Gastroesophageal sphincter (tissue), 4 donors: ENCODE data around the gene CASP3. TPM values are rescaled to one million over a fixed set of nuclear protein-coding genes. Genes with fewer than 3 reads are reported as not detected.

Source experiments
- ATAC-seq: fragments of 150-250 bp; one replicate; pipeline ENCODE4 v1.9.1; 2016; ENCODE audit warnings: mild to moderate bottlenecking, moderate library complexity
- H3K27ac ChIP-seq, 4 donors: fragments of 200-600 bp; sonication (generic) in 3 of 4; 1 replicate in 3 of 4; 2 replicates in 1 of 4; pipeline ENCODE4 v1.5.1; 2016 to 2019
- H3K27me3 ChIP-seq: fragments of 200-600 bp; sonication (generic); one replicate; pipeline ENCODE4 v1.5.1; 2019
- H3K36me3 ChIP-seq, 2 donors: fragments of 200-600 bp; sonication (generic); one replicate each; pipeline ENCODE4 v1.5.1; 2019; ENCODE audit warnings: control low read depth in 1 of 2
- H3K4me1 ChIP-seq, 3 donors: fragments of 200-600 bp; sonication (generic); 1 replicate in 2 of 3; 2 replicates in 1 of 3; pipeline ENCODE4 v1.5.1; 2016 to 2019; ENCODE audit warnings: control low read depth in 2 of 3
- H3K4me3 ChIP-seq, 2 donors: fragments of 200-600 bp; sonication (generic); one replicate each; pipeline ENCODE4 v1.5.1; 2019; ENCODE audit warnings: mild to moderate bottlenecking in 1 of 2, moderate library complexity in 1 of 2
- H3K9me3 ChIP-seq, 3 donors: fragments of 200-600 bp; sonication (generic); one replicate each; pipeline ENCODE4 v1.5.1; 2017 to 2019; ENCODE audit warnings: control low read depth in 2 of 3
- EP300 ChIP-seq: sonication (generic); formaldehyde crosslinking; IDR thresholded peaks from one replicate; pipeline ENCODE4 v1.6.1; 2017; ENCODE audit warnings: antibody characterized with exemption, mild to moderate bottlenecking
- POLR2A ChIP-seq, 2 donors: fragments of 450-650 bp; IDR thresholded peaks; one replicate each; pipeline ENCODE4 v1.6.1; 2017; ENCODE audit warnings: antibody characterized with exemption in 2 of 2, mild to moderate bottlenecking in 2 of 2, moderate library complexity in 1 of 2
- POLR2AphosphoS5 ChIP-seq: sonication (generic); formaldehyde crosslinking; IDR thresholded peaks from one replicate; pipeline ENCODE4 v1.6.1; 2017; ENCODE audit warnings: antibody characterized with exemption
- whole genome bisulfite sequencing, 2 donors: methylation state at CpG; one replicate each; pipeline ENCODE4 v1.1.5; 2018; ENCODE audit warnings: low coverage in 1 of 2; 5-methylcytosine and 5-hydroxymethylcytosine counted together
- total RNA-seq, 4 donors: library from RNA; depleted of rRNA; stranded (reverse); fragments of >200 nt; gene quantifications; one replicate each; pipeline ENCODE4 v1.1.0, GENCODE V29; 2016
- TF ChIP-seq, protein P1 (sequence below), 4 experiments: fragments of 200-600 bp in 2 of 4; fragments of 450-650 bp in 2 of 4; sonication (generic) in 1 of 4; IDR thresholded peaks; one replicate each; pipeline ENCODE4 v1.5.1; 2017 to 2019; ENCODE audit warnings: antibody characterized with exemption in 4 of 4, mild to moderate bottlenecking in 2 of 4, moderate library complexity in 2 of 4

Gene CASP3
- total RNA-seq, 4 donors from 2014 or later = 12.1 to 28.5 (median 14.7) TPM

DNA sequence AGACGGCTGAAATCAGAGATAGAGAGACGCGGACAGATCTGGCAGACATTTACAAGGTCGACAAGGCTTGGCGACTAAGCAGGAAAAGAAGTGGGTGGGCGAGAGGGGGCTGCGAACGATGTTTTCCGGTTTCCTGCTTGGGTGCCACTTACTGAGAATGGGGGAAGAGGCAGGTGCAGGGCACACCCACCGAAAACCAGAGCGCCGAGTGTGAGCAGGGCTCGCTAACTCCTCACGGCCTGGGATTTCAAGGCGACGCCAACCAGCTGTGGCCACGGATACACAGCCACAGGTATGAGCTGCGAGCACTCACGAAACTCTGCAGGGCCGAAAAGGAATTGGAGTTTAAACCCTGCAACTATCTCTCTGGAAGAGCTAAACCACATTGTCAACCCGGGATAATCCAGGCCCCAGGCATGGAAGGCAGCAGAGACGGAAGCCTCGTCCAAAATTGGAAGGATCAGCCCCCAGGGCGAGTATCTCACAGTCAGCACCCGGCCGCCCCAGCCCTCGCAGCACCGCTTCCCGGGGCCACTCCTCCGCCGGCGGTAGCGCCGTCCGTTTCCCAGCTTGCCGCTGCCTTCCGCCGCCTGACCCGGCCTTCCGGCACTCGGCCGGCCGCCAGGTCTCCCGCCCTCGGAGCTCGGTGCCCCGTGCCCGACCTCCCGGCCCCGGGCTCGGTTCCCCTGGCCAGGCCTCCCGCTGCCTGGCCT, 778 bp downstream of the CASP3 start:
- no peaks in the 10 kb centered on the region for H3K9me3 ChIP-seq
- TF ChIP-seq EP300 (no peak), POLR2A (IDR thresholded peaks at IDR 0.05) (no peak), POLR2AphosphoS5 (peak; percentile 37)
- TF ChIP-seq, protein P1, sequence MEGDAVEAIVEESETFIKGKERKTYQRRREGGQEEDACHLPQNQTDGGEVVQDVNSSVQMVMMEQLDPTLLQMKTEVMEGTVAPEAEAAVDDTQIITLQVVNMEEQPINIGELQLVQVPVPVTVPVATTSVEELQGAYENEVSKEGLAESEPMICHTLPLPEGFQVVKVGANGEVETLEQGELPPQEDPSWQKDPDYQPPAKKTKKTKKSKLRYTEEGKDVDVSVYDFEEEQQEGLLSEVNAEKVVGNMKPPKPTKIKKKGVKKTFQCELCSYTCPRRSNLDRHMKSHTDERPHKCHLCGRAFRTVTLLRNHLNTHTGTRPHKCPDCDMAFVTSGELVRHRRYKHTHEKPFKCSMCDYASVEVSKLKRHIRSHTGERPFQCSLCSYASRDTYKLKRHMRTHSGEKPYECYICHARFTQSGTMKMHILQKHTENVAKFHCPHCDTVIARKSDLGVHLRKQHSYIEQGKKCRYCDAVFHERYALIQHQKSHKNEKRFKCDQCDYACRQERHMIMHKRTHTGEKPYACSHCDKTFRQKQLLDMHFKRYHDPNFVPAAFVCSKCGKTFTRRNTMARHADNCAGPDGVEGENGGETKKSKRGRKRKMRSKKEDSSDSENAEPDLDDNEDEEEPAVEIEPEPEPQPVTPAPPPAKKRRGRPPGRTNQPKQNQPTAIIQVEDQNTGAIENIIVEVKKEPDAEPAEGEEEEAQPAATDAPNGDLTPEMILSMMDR (IDR thresholded peaks at IDR 0.05) = no peak
- H3K36me3 ChIP-seq = no peaks in the 10 kb centered on the region
- ATAC-seq = peak; percentile 48
- no peaks in the 10 kb centered on the region for H3K27me3 ChIP-seq
- H3K4me1 ChIP-seq = peaks cover 11 to 66% (median 21%) of the 10 kb centered on the region in 3 donors
- H3K4me3 ChIP-seq = peak overlapping the region; percentile 65 to 88
- H3K27ac ChIP-seq = peak overlapping the region; percentile 94 to 99 (median 96)
- WGBS, 2 donors = 0 to 1% methylated on average over 16 to 18 of the region's 52 CpGs

DNA sequence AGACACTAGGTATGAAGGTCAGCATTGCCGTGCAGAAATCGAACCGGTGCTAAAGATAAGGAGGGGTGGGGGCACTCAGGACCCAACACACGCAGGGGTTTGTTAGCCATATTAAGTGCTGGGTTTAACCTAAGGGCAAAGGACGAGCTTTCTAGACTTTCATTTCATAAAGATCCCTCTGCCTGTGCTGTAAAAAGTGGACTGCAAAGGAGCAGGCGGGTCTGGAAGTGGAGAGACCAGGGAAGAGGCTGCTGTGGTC, 1.3 kb downstream of the CASP3 start:
- 8 to 9% methylated on average over 5 to 6 of the region's 6 CpGs for WGBS, 2 donors
- Histone ChIP-seq H3K9me3 (no peaks in the 10 kb centered on the region), H3K27me3 (no peaks in the 10 kb centered on the region), H3K27ac (peak overlapping the region; percentile 94 to 99 (median 96)), H3K36me3 (no peaks in the 10 kb centered on the region), H3K4me3 (peak overlapping the region; percentile 65 to 88), H3K4me1 (peaks cover 11 to 66% (median 21%) of the 10 kb centered on the region in 3 donors)
- TF ChIP-seq EP300 (no peak), POLR2A (IDR thresholded peaks at IDR 0.05) (no peak), POLR2AphosphoS5 (no peak)
- TF ChIP-seq, protein P1 (IDR thresholded peaks at IDR 0.05) = no peak
- no peak for ATAC-seq

DNA sequence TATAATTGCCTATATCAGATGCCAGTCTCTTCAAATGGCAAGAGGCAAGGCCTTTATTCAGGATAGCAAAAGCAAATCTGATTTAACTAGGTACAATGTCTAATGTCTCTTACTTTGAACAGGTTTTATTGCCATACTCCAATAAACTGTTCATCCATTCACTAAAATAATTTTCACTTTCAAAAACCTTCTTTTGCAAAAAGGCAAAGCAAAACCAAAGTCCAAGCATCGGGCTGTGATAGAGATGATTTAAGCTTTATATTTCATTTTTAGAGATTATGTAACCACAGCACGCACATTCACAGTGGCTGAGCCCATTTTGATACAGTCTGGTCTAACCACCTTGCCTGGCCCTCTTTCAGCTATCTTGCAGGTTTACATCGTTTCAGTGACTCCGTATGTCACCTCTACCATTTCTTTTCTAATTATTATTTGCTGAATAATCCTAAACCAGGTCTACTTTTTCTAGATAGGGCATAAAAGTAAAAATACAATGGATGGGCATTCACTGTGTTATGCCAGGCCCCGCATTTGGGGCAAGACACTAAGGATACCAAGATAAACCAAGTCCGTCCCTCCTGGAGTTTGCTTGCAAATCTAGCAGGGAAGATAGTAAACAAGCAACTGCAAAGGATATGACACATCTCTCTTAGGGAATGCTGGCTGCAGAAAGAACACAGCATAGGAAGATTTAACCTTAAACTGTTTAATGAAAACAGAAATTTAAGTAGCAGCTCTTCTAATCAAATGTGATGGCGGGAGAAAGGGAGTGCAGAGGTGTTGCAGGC, 1.8 kb downstream of the CASP3 start:
- Histone ChIP-seq H3K4me1 (peaks cover 11 to 68% (median 21%) of the 10 kb centered on the region in 3 donors), H3K9me3 (no peaks in the 10 kb centered on the region), H3K4me3 (peak overlapping the region; percentile 65 to 88), H3K36me3 (no peaks in the 10 kb centered on the region), H3K27ac (peak overlapping the region in 3 of 4 donors; percentile 94 to 99 (median 96)), H3K27me3 (no peaks in the 10 kb centered on the region)
- 48 to 58% methylated on average over 7 of the region's 7 CpGs for WGBS, 2 donors
- TF ChIP-seq, protein P1 (IDR thresholded peaks at IDR 0.05) = no peak
- TF ChIP-seq POLR2AphosphoS5 (no peak), POLR2A (IDR thresholded peaks at IDR 0.05) (no peak), EP300 (no peak)
- ATAC-seq = no peak

DNA sequence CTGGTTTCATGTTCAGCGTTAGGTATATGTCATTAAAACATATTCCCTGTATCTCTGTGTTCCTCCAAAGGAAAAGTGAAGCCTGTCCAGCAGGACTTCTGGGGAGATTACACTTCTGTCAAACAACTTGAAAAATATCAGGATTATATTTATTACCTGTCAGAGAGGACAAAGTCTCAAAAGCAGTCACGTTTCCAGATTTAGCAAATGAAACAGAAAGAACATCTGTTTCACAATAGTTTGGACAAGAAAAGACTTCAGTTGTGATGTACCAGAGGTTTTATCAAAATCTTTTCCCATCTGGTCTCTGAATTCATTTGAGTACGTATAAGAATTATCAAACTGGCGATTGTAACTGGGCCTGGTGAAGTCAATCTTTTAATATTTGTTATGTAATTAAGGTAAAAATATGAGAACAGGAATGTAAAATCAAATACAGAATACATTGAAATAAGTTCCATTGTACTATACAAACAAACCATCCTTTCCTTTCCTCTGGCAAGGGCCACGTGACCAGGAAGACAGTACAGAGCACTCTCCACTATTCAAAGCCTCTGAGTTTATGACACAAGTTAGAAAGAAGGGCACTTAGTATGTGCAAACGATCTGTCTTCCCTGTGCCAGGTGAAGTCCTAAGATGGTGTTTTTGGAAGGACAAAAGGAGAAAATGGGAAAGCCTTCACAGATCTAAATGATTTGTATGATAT, 3.2 kb downstream of the CASP3 start:
- ATAC-seq = no peak
- H3K4me3 ChIP-seq = no peak overlapping the region
- H3K27me3 ChIP-seq = no peaks in the 10 kb centered on the region
- TF ChIP-seq POLR2A (IDR thresholded peaks at IDR 0.05) (no peak), POLR2AphosphoS5 (no peak), EP300 (no peak)
- TF ChIP-seq, protein P1 (IDR thresholded peaks at IDR 0.05) = no peak
- H3K9me3 ChIP-seq = no peaks in the 10 kb centered on the region
- peak overlapping the region in 2 of 4 donors; percentile 7 to 94 for H3K27ac ChIP-seq
- peaks cover 11 to 63% (median 21%) of the 10 kb centered on the region in 3 donors for H3K4me1 ChIP-seq
- 57 to 67% methylated on average over 6 of the region's 6 CpGs for WGBS, 2 donors
- no peaks in the 10 kb centered on the region for H3K36me3 ChIP-seq
